Caco-2 (cell line): ENCODE data around the gene SLC25A31. TPM values are rescaled to one million over a fixed set of nuclear protein-coding genes. Genes with fewer than 3 reads are reported as not detected.

Source experiments
- BruUV-seq: library from RNA; stranded (reverse); fragments of 400-500 nt; replicated peaks from 2 replicates; lab custom pipeline; 2021; lab: Mats Ljungman, UMichigan
- CTCF ChIA-PET: fragments of 300-600 bp; sonication (Branson Sonifier 250); formaldehyde crosslinking; loops from one replicate; lab custom pipeline; 2022; ENCODE audit warnings: antibody characterized with exemption; lab: Charles Lee
- POLR2A ChIA-PET: fragments of 300-600 bp; sonication (Branson Sonifier 250); formaldehyde crosslinking; loops from one replicate; lab custom pipeline; 2022; ENCODE audit warnings: antibody characterized with exemption; lab: Charles Lee
- DNase-seq, 2 experiments: peaks; one replicate each; pipeline versions ENCODE4 v3.0.0 to v3.0.0-alpha.2; 2020 to 2022
- H3K27me3 ChIP-seq: replicated peaks from 2 replicates; pipeline ENCODE4 v1.6.0; 2011; ENCODE audit warnings: low read length; ENCODE audit not compliant: control insufficient read depth, insufficient read depth
- H3K36me3 ChIP-seq: 2 replicates; pipeline ENCODE4 v1.5.1; 2011; ENCODE audit warnings: low read length; ENCODE audit not compliant: control insufficient read depth, insufficient read depth
- H3K4me1 ChIP-seq: fragments of 250-450 bp; sonication (Bioruptor Pico); 2 replicates; pipeline ENCODE4 v1.5.1; 2020; ENCODE audit warnings: mild to moderate bottlenecking
- H3K4me3 ChIP-seq: 2 replicates; pipeline ENCODE4 v1.5.1; 2011; ENCODE audit warnings: low read depth, mild to moderate bottlenecking, control low read depth, low read length
- H3K9me3 ChIP-seq: fragments of 250-450 bp; sonication (Bioruptor Pico); 2 replicates; pipeline ENCODE4 v1.5.1; 2020; ENCODE audit warnings: mild to moderate bottlenecking, moderate library complexity
- H3K27ac Mint-ChIP-seq: one replicate; pipeline ENCODE4 v1.8.0; 2022; ENCODE audit warnings: mixed read lengths; ENCODE audit not compliant: unreplicated experiment
- H3K27me3 Mint-ChIP-seq: one replicate; pipeline ENCODE4 v1.8.0; 2022; ENCODE audit warnings: mixed read lengths; ENCODE audit not compliant: insufficient read depth, unreplicated experiment
- H3K36me3 Mint-ChIP-seq: one replicate; pipeline ENCODE4 v1.8.0; 2022; ENCODE audit warnings: mild to moderate bottlenecking, mixed read lengths; ENCODE audit not compliant: insufficient read depth, unreplicated experiment
- H3K4me1 Mint-ChIP-seq: one replicate; pipeline ENCODE4 v1.8.0; 2022; ENCODE audit warnings: low read depth, mixed read lengths; ENCODE audit not compliant: unreplicated experiment
- H3K4me3 Mint-ChIP-seq: one replicate; pipeline ENCODE4 v1.8.0; 2022; ENCODE audit warnings: mild to moderate bottlenecking, moderate library complexity, mixed read lengths; ENCODE audit not compliant: unreplicated experiment
- H3K9me3 Mint-ChIP-seq: one replicate; pipeline ENCODE4 v1.8.0; 2022; ENCODE audit warnings: mixed read lengths; ENCODE audit not compliant: unreplicated experiment
- intact Hi-C: fragments of 100-400 bp; cut with micrococcal nuclease; formaldehyde crosslinking; loops from one replicate; pipeline ENCODE4 v1.10.0; 2022; ENCODE audit not compliant: unreplicated experiment
- total RNA-seq: library from RNA; stranded (reverse); gene quantifications from 2 replicates; pipeline ENCODE4 v1.2.3, GENCODE V29; 2022
- TF ChIP-seq, protein P1 (sequence below), 2 experiments: fragments of 200-600 bp in 1 of 2; IDR thresholded peaks; 1 replicate in 1 of 2; 2 replicates in 1 of 2; pipeline versions ENCODE4 v1.5.1 to v1.8.0; 2011 to 2022; ENCODE audit warnings: antibody characterized with exemption in 1 of 2, control low read depth in 1 of 2, inconsistent platforms in 1 of 2, low read depth in 1 of 2, low read length in 1 of 2, mild to moderate bottlenecking in 1 of 2, moderate library complexity in 1 of 2; ENCODE audit not compliant: insufficient read depth in 1 of 2, severe bottlenecking in 1 of 2, unreplicated experiment in 1 of 2

Gene SLC25A31
- total RNA-seq, 1 experiment from 2014 or later: not detected

- Histone ChIP-seq H3K4me1 (no peaks in the 10 kb centered on the region), H3K36me3 (no peaks in the 10 kb centered on the region), H3K9me3 (no peaks in the 10 kb centered on the region; the same call in 1 of the 2 replicates), H3K4me3 (no peak overlapping the region), H3K27me3 (no peaks in the 10 kb centered on the region)
- ChIA-PET POLR2A (no interaction called here), CTCF (no interaction called here)
- no peak for DNase-seq
- Mint-ChIP-seq H3K27me3 (no peaks in the 10 kb centered on the region), H3K9me3 (no peaks in the 10 kb centered on the region), H3K4me1 (no peaks in the 10 kb centered on the region), H3K36me3 (no peaks in the 10 kb centered on the region), H3K4me3 (no peak overlapping the region), H3K27ac (no peak overlapping the region)
- intact Hi-C loops: no loop called here
- TF ChIP-seq, protein P1, sequence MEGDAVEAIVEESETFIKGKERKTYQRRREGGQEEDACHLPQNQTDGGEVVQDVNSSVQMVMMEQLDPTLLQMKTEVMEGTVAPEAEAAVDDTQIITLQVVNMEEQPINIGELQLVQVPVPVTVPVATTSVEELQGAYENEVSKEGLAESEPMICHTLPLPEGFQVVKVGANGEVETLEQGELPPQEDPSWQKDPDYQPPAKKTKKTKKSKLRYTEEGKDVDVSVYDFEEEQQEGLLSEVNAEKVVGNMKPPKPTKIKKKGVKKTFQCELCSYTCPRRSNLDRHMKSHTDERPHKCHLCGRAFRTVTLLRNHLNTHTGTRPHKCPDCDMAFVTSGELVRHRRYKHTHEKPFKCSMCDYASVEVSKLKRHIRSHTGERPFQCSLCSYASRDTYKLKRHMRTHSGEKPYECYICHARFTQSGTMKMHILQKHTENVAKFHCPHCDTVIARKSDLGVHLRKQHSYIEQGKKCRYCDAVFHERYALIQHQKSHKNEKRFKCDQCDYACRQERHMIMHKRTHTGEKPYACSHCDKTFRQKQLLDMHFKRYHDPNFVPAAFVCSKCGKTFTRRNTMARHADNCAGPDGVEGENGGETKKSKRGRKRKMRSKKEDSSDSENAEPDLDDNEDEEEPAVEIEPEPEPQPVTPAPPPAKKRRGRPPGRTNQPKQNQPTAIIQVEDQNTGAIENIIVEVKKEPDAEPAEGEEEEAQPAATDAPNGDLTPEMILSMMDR (IDR thresholded peaks at IDR 0.05; ENCODE audit: insufficient read depth in 1 of 2, low read depth in 1 of 2, low read length in 1 of 2, severe bottlenecking in 1 of 2, unreplicated experiment in 1 of 2): no peak
- no TSS peak for BruUV-seq
These were observed 63.3 kb downstream of the SLC25A31 start for GRCh38 chr4:127793528-127793927.

- H3K9me3 ChIP-seq: no peaks in the 10 kb centered on the region; the same call in 1 of the 2 replicates
- no peak overlapping the region for H3K4me3 ChIP-seq
- ChIA-PET POLR2A (no interaction called here), CTCF (interaction anchor here (0.6 kb wide), 1 partner anchor 9 kb away, joined by 3 read pairs; no protein-coding TSS in a partner anchor)
- no peaks in the 10 kb centered on the region for H3K4me1 Mint-ChIP-seq
- H3K9me3 Mint-ChIP-seq: no peaks in the 10 kb centered on the region
- H3K27me3 ChIP-seq: no peaks in the 10 kb centered on the region
- TF ChIP-seq, protein P1 (IDR thresholded peaks at IDR 0.05; ENCODE audit: insufficient read depth in 1 of 2, low read depth in 1 of 2, low read length in 1 of 2, severe bottlenecking in 1 of 2, unreplicated experiment in 1 of 2): no peak
- intact Hi-C loops: loop anchor here (10.0 kb wide), 1 partner anchor 255 kb away; no protein-coding TSS in a partner anchor
- no peaks in the 10 kb centered on the region for H3K4me1 ChIP-seq
- no peaks in the 10 kb centered on the region for H3K36me3 Mint-ChIP-seq
- DNase-seq: no peak
- no peaks in the 10 kb centered on the region for H3K36me3 ChIP-seq
- BruUV-seq: no TSS peak
- H3K27ac Mint-ChIP-seq: no peak overlapping the region
- H3K4me3 Mint-ChIP-seq: no peak overlapping the region
- no peaks in the 10 kb centered on the region for H3K27me3 Mint-ChIP-seq
These were observed 69.5 kb downstream of the SLC25A31 start for GRCh38 chr4:127799711-127800110.

DNA sequence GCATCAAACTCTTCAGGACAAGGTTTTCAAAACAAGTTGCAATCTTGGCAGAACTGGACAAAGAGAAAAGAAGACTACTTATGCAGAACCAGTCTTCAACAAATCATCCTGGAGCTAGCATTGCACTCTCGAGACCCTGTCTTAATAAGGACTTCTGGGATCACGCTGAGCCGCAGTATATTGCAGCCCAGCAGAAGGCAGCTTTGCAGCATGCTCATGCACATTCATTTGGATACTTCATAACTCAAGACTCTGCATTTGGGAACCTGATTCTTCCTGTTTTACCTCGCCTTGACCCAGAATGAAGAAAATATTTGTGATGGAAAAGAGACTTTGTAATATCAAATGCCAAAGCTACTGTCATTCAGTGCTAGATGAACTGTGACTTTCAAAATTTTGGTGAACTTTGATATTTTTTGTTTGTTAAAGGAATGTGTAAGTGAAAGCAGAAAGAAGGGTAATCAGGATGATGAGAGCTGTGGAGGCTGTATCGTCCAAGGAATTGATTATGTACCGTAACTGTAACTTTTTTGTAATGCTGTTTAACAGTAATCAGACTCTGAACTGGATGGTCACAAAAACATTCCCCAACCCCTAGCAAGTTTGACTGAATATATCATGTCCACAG, 79.1 kb downstream of the SLC25A31 start:
- TF ChIP-seq, protein P1 (IDR thresholded peaks at IDR 0.05; ENCODE audit: insufficient read depth in 1 of 2, low read depth in 1 of 2, low read length in 1 of 2, severe bottlenecking in 1 of 2, unreplicated experiment in 1 of 2): peak in 1 of 2 experiments; percentile 20
- Histone ChIP-seq H3K4me3 (no peak overlapping the region), H3K36me3 (no peaks in the 10 kb centered on the region), H3K9me3 (no peaks in the 10 kb centered on the region), H3K4me1 (no peaks in the 10 kb centered on the region), H3K27me3 (no peaks in the 10 kb centered on the region)
- Mint-ChIP-seq H3K27me3 (no peaks in the 10 kb centered on the region), H3K27ac (no peak overlapping the region), H3K4me1 (no peaks in the 10 kb centered on the region), H3K4me3 (no peak overlapping the region), H3K36me3 (no peaks in the 10 kb centered on the region), H3K9me3 (no peaks in the 10 kb centered on the region)
- POLR2A ChIA-PET: no interaction called here
- no TSS peak for BruUV-seq
- peak in 1 of 2 experiments; percentile 3 for DNase-seq
- intact Hi-C loops: loop anchor here (1.0 to 10.0 kb wide), 2 partner anchors 156 to 246 kb away; partner anchors contain the start of genes ABHD18 and MFSD8
- CTCF ChIA-PET: interaction anchor here (0.6 to 0.9 kb wide), 2 partner anchors 9 to 156 kb away, joined by 3 read pairs; partner anchors contain the start of genes ABHD18 and MFSD8
